ENCODE measurements around the gene AGBL4. TPM values are rescaled to one million over a fixed set of nuclear protein-coding genes. Genes with fewer than 3 reads are reported as not detected.

AGBL4 gene
- total RNA-seq, 1 donor from 2014 or later: not detected

- Mint-ChIP-seq H3K27me3 (ENCODE audit: insufficient read depth) (peaks cover 5% of the 10 kb centered on the region), H3K36me3 (ENCODE audit: low read depth) (no peaks in the 10 kb centered on the region), H3K9me3 (no peaks in the 10 kb centered on the region), H3K27ac (no peak overlapping the region), H3K4me1 (ENCODE audit: low read depth) (no peaks in the 10 kb centered on the region), H3K4me3 (no peak overlapping the region)
- intact Hi-C loops (cut with micrococcal nuclease): no loop called here
- no peak for DNase-seq (ENCODE audit: low spot score)
Measured at GRCh38 chr1:48627486-48627885, 1396.3 kb downstream of the AGBL4 start.

- DNase-seq (ENCODE audit: low spot score): no peak
- intact Hi-C loops (cut with micrococcal nuclease): no loop called here
- Mint-ChIP-seq H3K9me3 (no peaks in the 10 kb centered on the region), H3K36me3 (ENCODE audit: low read depth) (no peaks in the 10 kb centered on the region), H3K4me3 (no peak overlapping the region), H3K27me3 (ENCODE audit: insufficient read depth) (peaks cover 7% of the 10 kb centered on the region), H3K27ac (no peak overlapping the region), H3K4me1 (ENCODE audit: low read depth) (no peaks in the 10 kb centered on the region)
Measured at GRCh38 chr1:48619539-48619938, 1404.2 kb downstream of the AGBL4 start.

GRCh38 chr1:48617252-48617651 is 1406.5 kb downstream of the AGBL4 start:
- Mint-ChIP-seq H3K27ac (no peak overlapping the region), H3K27me3 (ENCODE audit: insufficient read depth) (peaks cover 6% of the 10 kb centered on the region), H3K36me3 (ENCODE audit: low read depth) (no peaks in the 10 kb centered on the region), H3K9me3 (no peaks in the 10 kb centered on the region), H3K4me3 (no peak overlapping the region), H3K4me1 (ENCODE audit: low read depth) (no peaks in the 10 kb centered on the region)
- DNase-seq (ENCODE audit: low spot score): no peak
- intact Hi-C loops (cut with micrococcal nuclease): no loop called here

- no peaks in the 10 kb centered on the region for H3K36me3 Mint-ChIP-seq (ENCODE audit: low read depth)
- no peak overlapping the region for H3K27ac Mint-ChIP-seq
- no peak overlapping the region for H3K4me3 Mint-ChIP-seq
- H3K9me3 Mint-ChIP-seq: no peaks in the 10 kb centered on the region
- no peak for DNase-seq (ENCODE audit: low spot score)
- H3K4me1 Mint-ChIP-seq (ENCODE audit: low read depth): no peaks in the 10 kb centered on the region
- intact Hi-C loops (cut with micrococcal nuclease): no loop called here
- H3K27me3 Mint-ChIP-seq (ENCODE audit: insufficient read depth): peaks cover 2% of the 10 kb centered on the region
Measured at GRCh38 chr1:48616710-48617109, 1407.0 kb downstream of the AGBL4 start.

- Mint-ChIP-seq H3K9me3 (no peaks in the 10 kb centered on the region), H3K4me3 (no peak overlapping the region), H3K27ac (no peak overlapping the region), H3K36me3 (ENCODE audit: low read depth) (no peaks in the 10 kb centered on the region), H3K4me1 (ENCODE audit: low read depth) (no peaks in the 10 kb centered on the region), H3K27me3 (ENCODE audit: insufficient read depth) (peaks cover 2% of the 10 kb centered on the region)
- DNase-seq (ENCODE audit: low spot score): no peak
- intact Hi-C loops (cut with micrococcal nuclease): no loop called here
Measured at GRCh38 chr1:48611841-48612240, 1411.9 kb downstream of the AGBL4 start.

- H3K4me1 Mint-ChIP-seq (ENCODE audit: low read depth): no peaks in the 10 kb centered on the region
- no peaks in the 10 kb centered on the region for H3K9me3 Mint-ChIP-seq
- peaks cover 3% of the 10 kb centered on the region for H3K27me3 Mint-ChIP-seq (ENCODE audit: insufficient read depth)
- no peak for DNase-seq (ENCODE audit: low spot score)
- no peak overlapping the region for H3K27ac Mint-ChIP-seq
- no peak overlapping the region for H3K4me3 Mint-ChIP-seq
- H3K36me3 Mint-ChIP-seq (ENCODE audit: low read depth): no peaks in the 10 kb centered on the region
- intact Hi-C loops (cut with micrococcal nuclease): no loop called here
Measured at GRCh38 chr1:48610628-48611542, 1412.9 kb downstream of the AGBL4 start.

GRCh38 chr1:48608882-48609281 is 1414.9 kb downstream of the AGBL4 start:
- Mint-ChIP-seq H3K9me3 (no peaks in the 10 kb centered on the region), H3K27ac (no peak overlapping the region), H3K36me3 (ENCODE audit: low read depth) (no peaks in the 10 kb centered on the region), H3K4me1 (ENCODE audit: low read depth) (no peaks in the 10 kb centered on the region), H3K4me3 (no peak overlapping the region), H3K27me3 (ENCODE audit: insufficient read depth) (peaks cover 6% of the 10 kb centered on the region)
- intact Hi-C loops (cut with micrococcal nuclease): no loop called here
- no peak for DNase-seq (ENCODE audit: low spot score)

- no peak for DNase-seq (ENCODE audit: low spot score)
- no peak overlapping the region for H3K27ac Mint-ChIP-seq
Measured at GRCh38 chr1:48603222-48603621, 1420.5 kb downstream of the AGBL4 start.

GRCh38 chr1:48602349-48602748 is 1421.4 kb downstream of the AGBL4 start:
- no peak overlapping the region for H3K27ac Mint-ChIP-seq
- H3K4me3 Mint-ChIP-seq: no peak overlapping the region
- DNase-seq (ENCODE audit: low spot score): no peak
- intact Hi-C loops (cut with micrococcal nuclease): no loop called here
- peaks cover 11% of the 10 kb centered on the region for H3K27me3 Mint-ChIP-seq (ENCODE audit: insufficient read depth)
- H3K36me3 Mint-ChIP-seq (ENCODE audit: low read depth): no peaks in the 10 kb centered on the region
- no peaks in the 10 kb centered on the region for H3K9me3 Mint-ChIP-seq
- H3K4me1 Mint-ChIP-seq (ENCODE audit: low read depth): no peaks in the 10 kb centered on the region

More at GRCh38 chr1:48603222-48603621, 1420.5 kb downstream of the AGBL4 start:
- Mint-ChIP-seq H3K4me1 (ENCODE audit: low read depth) (no peaks in the 10 kb centered on the region), H3K36me3 (ENCODE audit: low read depth) (no peaks in the 10 kb centered on the region), H3K9me3 (no peaks in the 10 kb centered on the region), H3K4me3 (no peak overlapping the region), H3K27me3 (ENCODE audit: insufficient read depth) (peaks cover 11% of the 10 kb centered on the region)
- intact Hi-C loops (cut with micrococcal nuclease): no loop called here

- Mint-ChIP-seq H3K9me3 (no peaks in the 10 kb centered on the region), H3K4me1 (ENCODE audit: low read depth) (no peaks in the 10 kb centered on the region), H3K4me3 (no peak overlapping the region), H3K27ac (no peak overlapping the region), H3K27me3 (ENCODE audit: insufficient read depth) (peaks cover 7% of the 10 kb centered on the region), H3K36me3 (ENCODE audit: low read depth) (no peaks in the 10 kb centered on the region)
- intact Hi-C loops (cut with micrococcal nuclease): no loop called here
- no peak for DNase-seq (ENCODE audit: low spot score)
Measured at GRCh38 chr1:48600182-48600581, 1423.6 kb downstream of the AGBL4 start.

GRCh38 chr1:48597663-48598062 is 1426.1 kb downstream of the AGBL4 start:
- no peaks in the 10 kb centered on the region for H3K36me3 Mint-ChIP-seq (ENCODE audit: low read depth)
- peaks cover 4% of the 10 kb centered on the region for H3K27me3 Mint-ChIP-seq (ENCODE audit: insufficient read depth)
- no peaks in the 10 kb centered on the region for H3K4me1 Mint-ChIP-seq (ENCODE audit: low read depth)
- intact Hi-C loops (cut with micrococcal nuclease): no loop called here
- H3K4me3 Mint-ChIP-seq: no peak overlapping the region
- no peak for DNase-seq (ENCODE audit: low spot score)
- H3K9me3 Mint-ChIP-seq: no peaks in the 10 kb centered on the region
- H3K27ac Mint-ChIP-seq: no peak overlapping the region

- Mint-ChIP-seq H3K27ac (no peak overlapping the region), H3K4me1 (ENCODE audit: low read depth) (no peaks in the 10 kb centered on the region), H3K4me3 (no peak overlapping the region)
Measured at GRCh38 chr1:48596046-48596445, 1427.7 kb downstream of the AGBL4 start.

GRCh38 chr1:48595613-48596012 is 1428.1 kb downstream of the AGBL4 start:
- Mint-ChIP-seq H3K27me3 (ENCODE audit: insufficient read depth) (peaks cover 4% of the 10 kb centered on the region), H3K27ac (no peak overlapping the region), H3K4me1 (ENCODE audit: low read depth) (no peaks in the 10 kb centered on the region), H3K4me3 (no peak overlapping the region), H3K9me3 (no peaks in the 10 kb centered on the region), H3K36me3 (ENCODE audit: low read depth) (no peaks in the 10 kb centered on the region)
- intact Hi-C loops (cut with micrococcal nuclease): no loop called here
- no peak for DNase-seq (ENCODE audit: low spot score)

More at GRCh38 chr1:48596046-48596445, 1427.7 kb downstream of the AGBL4 start:
- H3K9me3 Mint-ChIP-seq: no peaks in the 10 kb centered on the region
- DNase-seq (ENCODE audit: low spot score): no peak
- intact Hi-C loops (cut with micrococcal nuclease): no loop called here
- peaks cover 4% of the 10 kb centered on the region for H3K27me3 Mint-ChIP-seq (ENCODE audit: insufficient read depth)
- H3K36me3 Mint-ChIP-seq (ENCODE audit: low read depth): no peaks in the 10 kb centered on the region

Data from activated T-helper 1 cell treated with anti-CD3 and anti-CD28 coated beads, Interleukin-12 subunit alpha, Interleukin-12 subunit beta, Interleukin-2, Interleukin-4 antibody, amounts not matched to agents 30 ng/mL and 10 ng/mL and 1 ng/mL, durations not matched to agents 14 hours and 24 hours and 36 hours (primary cell).